Measurements from ENCODE around the gene TTC7B.

DNA sequence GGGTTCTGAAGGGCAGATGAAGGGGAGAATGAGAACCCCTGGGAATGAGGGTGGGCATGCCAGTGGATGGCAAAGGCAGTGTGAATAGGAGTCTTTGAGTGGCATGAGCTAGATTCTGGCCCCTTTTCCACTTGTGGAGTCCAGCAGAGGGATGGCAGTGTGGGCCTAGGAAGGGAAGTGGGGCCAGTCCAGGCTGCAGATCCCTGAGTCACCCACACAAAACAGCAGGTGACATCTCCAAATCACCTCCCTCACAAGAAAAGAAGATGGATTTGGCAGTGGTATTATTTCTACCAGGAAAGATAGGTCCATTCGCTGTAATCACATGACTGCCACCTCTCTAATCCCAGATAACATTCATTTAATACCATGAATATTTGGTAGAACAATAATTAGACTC is 151.3 kb downstream of the TTC7B start:
- TF ChIP-seq, protein P1, sequence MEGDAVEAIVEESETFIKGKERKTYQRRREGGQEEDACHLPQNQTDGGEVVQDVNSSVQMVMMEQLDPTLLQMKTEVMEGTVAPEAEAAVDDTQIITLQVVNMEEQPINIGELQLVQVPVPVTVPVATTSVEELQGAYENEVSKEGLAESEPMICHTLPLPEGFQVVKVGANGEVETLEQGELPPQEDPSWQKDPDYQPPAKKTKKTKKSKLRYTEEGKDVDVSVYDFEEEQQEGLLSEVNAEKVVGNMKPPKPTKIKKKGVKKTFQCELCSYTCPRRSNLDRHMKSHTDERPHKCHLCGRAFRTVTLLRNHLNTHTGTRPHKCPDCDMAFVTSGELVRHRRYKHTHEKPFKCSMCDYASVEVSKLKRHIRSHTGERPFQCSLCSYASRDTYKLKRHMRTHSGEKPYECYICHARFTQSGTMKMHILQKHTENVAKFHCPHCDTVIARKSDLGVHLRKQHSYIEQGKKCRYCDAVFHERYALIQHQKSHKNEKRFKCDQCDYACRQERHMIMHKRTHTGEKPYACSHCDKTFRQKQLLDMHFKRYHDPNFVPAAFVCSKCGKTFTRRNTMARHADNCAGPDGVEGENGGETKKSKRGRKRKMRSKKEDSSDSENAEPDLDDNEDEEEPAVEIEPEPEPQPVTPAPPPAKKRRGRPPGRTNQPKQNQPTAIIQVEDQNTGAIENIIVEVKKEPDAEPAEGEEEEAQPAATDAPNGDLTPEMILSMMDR (IDR thresholded peaks at IDR 0.05; ENCODE audit: low read length) = no peak
- TF ChIP-seq EZH2 (IDR thresholded peaks at IDR 0.05; ENCODE audit: borderline replicate concordance, low read length) = no peak
